ENCODE measurements around the gene ENDOD1. TPM values are rescaled to one million over a fixed set of nuclear protein-coding genes. Genes with fewer than 3 reads are reported as not detected.

The ENDOD1 gene
- total RNA-seq, 1 donor from 2014 or later = 12.3 TPM

DNA sequence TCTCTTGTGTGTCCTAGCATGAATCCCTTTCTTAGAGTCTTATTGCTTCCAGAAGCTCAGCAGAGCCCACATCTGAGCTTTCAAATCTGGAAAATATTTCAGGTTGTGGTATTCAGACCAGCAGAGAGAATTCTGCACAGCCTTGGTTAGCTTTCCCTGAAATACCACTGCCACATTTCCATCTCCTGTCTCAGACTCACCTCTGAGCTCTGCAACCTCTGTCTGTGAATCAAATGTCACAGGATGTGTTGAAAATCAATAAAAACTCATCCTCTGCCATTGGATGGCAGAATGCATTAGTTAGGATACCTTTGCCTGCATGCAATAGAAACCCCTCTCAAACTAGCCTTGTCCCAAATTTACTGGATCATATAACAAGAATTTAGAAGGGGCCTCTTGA lies 47.7 kb downstream of the ENDOD1 start:
- DNase-seq (ENCODE audit: low read depth, low spot score) = no peak
- no peaks in the 10 kb centered on the region for H3K9me3 Mint-ChIP-seq
- TF ChIP-seq, protein P1, sequence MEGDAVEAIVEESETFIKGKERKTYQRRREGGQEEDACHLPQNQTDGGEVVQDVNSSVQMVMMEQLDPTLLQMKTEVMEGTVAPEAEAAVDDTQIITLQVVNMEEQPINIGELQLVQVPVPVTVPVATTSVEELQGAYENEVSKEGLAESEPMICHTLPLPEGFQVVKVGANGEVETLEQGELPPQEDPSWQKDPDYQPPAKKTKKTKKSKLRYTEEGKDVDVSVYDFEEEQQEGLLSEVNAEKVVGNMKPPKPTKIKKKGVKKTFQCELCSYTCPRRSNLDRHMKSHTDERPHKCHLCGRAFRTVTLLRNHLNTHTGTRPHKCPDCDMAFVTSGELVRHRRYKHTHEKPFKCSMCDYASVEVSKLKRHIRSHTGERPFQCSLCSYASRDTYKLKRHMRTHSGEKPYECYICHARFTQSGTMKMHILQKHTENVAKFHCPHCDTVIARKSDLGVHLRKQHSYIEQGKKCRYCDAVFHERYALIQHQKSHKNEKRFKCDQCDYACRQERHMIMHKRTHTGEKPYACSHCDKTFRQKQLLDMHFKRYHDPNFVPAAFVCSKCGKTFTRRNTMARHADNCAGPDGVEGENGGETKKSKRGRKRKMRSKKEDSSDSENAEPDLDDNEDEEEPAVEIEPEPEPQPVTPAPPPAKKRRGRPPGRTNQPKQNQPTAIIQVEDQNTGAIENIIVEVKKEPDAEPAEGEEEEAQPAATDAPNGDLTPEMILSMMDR (conservative IDR thresholded peaks at IDR 0.05) = no peak
- no peak overlapping the region for H3K4me3 Mint-ChIP-seq
- no peak overlapping the region for H3K27ac Mint-ChIP-seq (ENCODE audit: unreplicated experiment)
- peaks cover 3% of the 10 kb centered on the region for H3K36me3 Mint-ChIP-seq (ENCODE audit: low read depth)
- H3K4me1 Mint-ChIP-seq = no peaks in the 10 kb centered on the region
- peaks cover 4% of the 10 kb centered on the region for H3K27me3 Mint-ChIP-seq (ENCODE audit: low read depth)

DNA sequence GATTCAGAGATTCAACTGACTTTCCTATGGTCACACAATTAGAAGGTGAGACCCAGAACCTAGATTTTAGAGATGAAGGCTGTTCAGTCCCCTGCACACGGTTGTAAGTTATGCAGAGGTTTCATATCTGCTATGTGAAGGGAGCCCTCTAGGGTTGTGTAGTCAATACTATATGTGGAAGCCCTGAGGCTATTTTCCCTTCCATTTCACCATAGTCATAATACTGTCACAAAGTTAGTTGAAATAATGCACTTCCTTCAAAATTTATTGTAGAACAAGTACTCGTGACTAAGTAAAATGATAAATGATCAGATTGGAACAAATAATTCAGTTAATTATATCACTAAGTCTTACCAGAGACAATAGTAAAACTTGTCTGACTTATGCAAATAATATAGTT lies 48.8 kb downstream of the ENDOD1 start:
- H3K4me3 Mint-ChIP-seq = no peak overlapping the region
- peaks cover 4% of the 10 kb centered on the region for H3K27me3 Mint-ChIP-seq (ENCODE audit: low read depth)
- no peak overlapping the region for H3K27ac Mint-ChIP-seq (ENCODE audit: unreplicated experiment)
- DNase-seq (ENCODE audit: low read depth, low spot score) = no peak
- no peaks in the 10 kb centered on the region for H3K4me1 Mint-ChIP-seq
- no peaks in the 10 kb centered on the region for H3K9me3 Mint-ChIP-seq
- TF ChIP-seq, protein P1 (conservative IDR thresholded peaks at IDR 0.05) = no peak
- H3K36me3 Mint-ChIP-seq (ENCODE audit: low read depth) = peaks cover 3% of the 10 kb centered on the region

DNA sequence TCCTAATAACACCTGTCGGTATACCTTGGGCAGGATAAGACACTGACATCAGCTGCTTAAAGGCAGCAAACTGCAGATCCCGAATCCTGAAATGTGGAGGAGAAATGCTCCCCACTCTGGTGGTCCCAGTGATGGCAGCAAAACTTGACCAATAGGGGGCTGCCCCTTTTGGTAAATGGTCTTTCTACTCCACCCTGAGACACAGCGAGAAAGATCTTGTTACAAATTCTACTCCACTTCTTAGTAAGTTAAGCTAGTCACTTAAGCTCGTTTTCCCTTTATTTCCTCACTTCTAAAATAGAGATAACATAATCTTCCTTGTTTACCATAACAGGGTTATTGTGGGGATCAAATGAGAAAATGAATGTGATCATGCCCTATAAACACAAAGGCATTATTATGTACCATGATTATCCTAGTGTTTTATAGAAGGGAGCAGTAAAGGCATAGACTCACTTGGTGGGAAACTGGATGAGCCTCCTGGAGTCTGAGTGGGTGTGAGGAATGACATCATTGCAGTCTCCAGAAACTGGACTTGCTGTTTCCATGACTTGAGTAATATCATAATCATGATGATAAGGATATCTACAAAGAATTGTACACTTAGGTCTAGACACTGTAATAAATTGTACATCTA lies 50.9 kb downstream of the ENDOD1 start:
- no peak for DNase-seq (ENCODE audit: low read depth, low spot score)
- TF ChIP-seq, protein P1 (conservative IDR thresholded peaks at IDR 0.05) = no peak
- Mint-ChIP-seq H3K27ac (ENCODE audit: unreplicated experiment) (no peak overlapping the region), H3K4me3 (no peak overlapping the region), H3K4me1 (no peaks in the 10 kb centered on the region), H3K36me3 (ENCODE audit: low read depth) (peaks cover 3% of the 10 kb centered on the region), H3K27me3 (ENCODE audit: low read depth) (peaks cover 10% of the 10 kb centered on the region), H3K9me3 (no peaks in the 10 kb centered on the region)

DNA sequence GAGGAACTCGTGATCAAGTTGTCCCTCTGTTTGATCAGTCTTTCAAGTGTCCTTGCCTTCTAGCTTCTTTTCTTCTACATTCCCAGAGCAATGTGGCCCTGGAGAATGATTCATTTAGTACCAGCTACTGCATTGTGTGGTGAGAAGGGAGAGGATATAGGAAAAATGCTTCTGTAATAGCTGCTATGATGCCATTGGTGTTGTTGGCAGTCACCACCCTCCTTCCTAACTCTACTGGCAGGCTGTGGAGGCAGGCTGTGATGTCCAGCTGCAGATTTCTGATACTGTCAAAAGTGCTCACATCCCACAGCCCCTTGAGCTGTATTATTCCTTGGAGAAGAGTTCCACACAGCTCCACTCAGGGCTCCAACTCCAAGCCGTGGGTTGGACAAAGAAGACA lies 52.8 kb downstream of the ENDOD1 start:
- DNase-seq (ENCODE audit: low read depth, low spot score) = no peak
- Mint-ChIP-seq H3K27me3 (ENCODE audit: low read depth) (peaks cover 10% of the 10 kb centered on the region), H3K27ac (ENCODE audit: unreplicated experiment) (no peak overlapping the region), H3K36me3 (ENCODE audit: low read depth) (no peaks in the 10 kb centered on the region), H3K9me3 (no peaks in the 10 kb centered on the region), H3K4me1 (peaks cover 4% of the 10 kb centered on the region), H3K4me3 (no peak overlapping the region)
- TF ChIP-seq, protein P1 (conservative IDR thresholded peaks at IDR 0.05) = no peak

DNA sequence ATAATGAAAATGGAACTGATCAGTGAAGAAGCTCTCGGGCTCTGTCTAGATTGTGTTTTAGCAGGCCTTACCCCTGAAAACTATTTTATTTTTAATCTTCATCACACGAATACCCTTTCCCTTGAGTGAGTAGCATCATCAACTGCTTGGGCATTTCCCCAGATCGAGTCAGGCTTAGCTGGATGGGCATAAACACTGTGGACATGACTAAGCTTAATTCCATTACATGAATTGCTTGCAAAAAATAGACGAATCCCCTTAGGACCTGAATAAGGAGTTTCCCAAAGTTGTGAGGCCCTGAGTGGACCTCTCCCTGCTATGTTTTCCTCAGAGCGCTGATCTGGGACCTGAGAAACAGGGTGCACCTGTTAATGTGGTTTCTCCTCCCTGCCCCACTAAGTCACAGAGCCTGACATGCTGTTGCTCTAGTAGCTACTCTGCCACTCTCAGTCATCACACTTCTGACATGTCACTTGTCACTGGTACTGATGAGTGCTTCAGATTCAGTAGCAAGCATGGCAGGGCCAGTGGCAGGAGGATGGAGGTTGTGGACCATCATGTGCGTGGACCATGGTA lies 53.5 kb downstream of the ENDOD1 start:
- Mint-ChIP-seq H3K27ac (ENCODE audit: unreplicated experiment) (no peak overlapping the region), H3K36me3 (ENCODE audit: low read depth) (no peaks in the 10 kb centered on the region), H3K4me1 (peaks cover 7% of the 10 kb centered on the region), H3K9me3 (no peaks in the 10 kb centered on the region), H3K4me3 (no peak overlapping the region), H3K27me3 (ENCODE audit: low read depth) (peaks cover 10% of the 10 kb centered on the region)
- TF ChIP-seq, protein P1 (conservative IDR thresholded peaks at IDR 0.05) = no peak
- DNase-seq (ENCODE audit: low read depth, low spot score) = no peak
